ENCODE data around the gene SRRM3. TPM values are rescaled to one million over a fixed set of nuclear protein-coding genes. Genes with fewer than 3 reads are reported as not detected.
"Not testable (repeated sequence)": the region's sequence is repeated elsewhere in the genome, so short reads cannot be mapped to it uniquely, and the experiment has no call there.

The SRRM3 gene
- polyA plus RNA-seq, 1 donor (not counting 4 experiments of a cell fraction or from before 2014, with no cell fraction given) = 0.30 TPM

- peaks cover 11% of the 10 kb centered on the region for H3K4me1 ChIP-seq (ENCODE audit: control insufficient read depth, extremely low read depth, insufficient read depth, low read length)
- DNase-seq (ENCODE audit: low read depth, low spot score); H2AFZ ChIP-seq (ENCODE audit: control insufficient read depth, low read length); H3K4me2 ChIP-seq (ENCODE audit: control insufficient read depth, extremely low read depth, insufficient read depth, low read depth, low read length); H3K9me3 ChIP-seq (ENCODE audit: control insufficient read depth, low read depth, low read length); H3K27ac ChIP-seq (ENCODE audit: control insufficient read depth, insufficient read depth, low read length); H4K20me1 ChIP-seq (ENCODE audit: control insufficient read depth, extremely low read depth, insufficient read depth, low read length); dilution Hi-C loops (cut with MboI; ENCODE audit: extremely low pct_ligation_motif_present, low sequenced_read_pairs); H3K4me3 ChIP-seq (ENCODE audit: control insufficient read depth in 2 of 3, extremely low read depth in 1 of 3, insufficient read depth in 2 of 3, low read depth in 1 of 3, low read length in 3 of 3); H3K9ac ChIP-seq (ENCODE audit: control insufficient read depth, extremely low read depth, insufficient read depth, low read length); H3K9me1 ChIP-seq (ENCODE audit: control insufficient read depth, extremely low read depth, insufficient read depth, low read length); FAIRE-seq; H3K27me3 ChIP-seq (ENCODE audit: control insufficient read depth, extremely low read depth, insufficient read depth, low read length); H3K36me3 ChIP-seq (ENCODE audit: control insufficient read depth in 2 of 2, extremely low read depth in 1 of 2, insufficient read depth in 2 of 2, low read length in 2 of 2); H3K79me2 ChIP-seq (ENCODE audit: control insufficient read depth, insufficient read depth, low read length): not testable (repeated sequence)
These were observed 37.9 kb upstream of the SRRM3 start for GRCh38 chr7:76163812-76164211.

- H4K20me1 ChIP-seq (ENCODE audit: control insufficient read depth, extremely low read depth, insufficient read depth, low read length) = no peaks in the 10 kb centered on the region
- no peaks in the 10 kb centered on the region for H3K36me3 ChIP-seq (ENCODE audit: control insufficient read depth in 2 of 2, extremely low read depth in 1 of 2, insufficient read depth in 2 of 2, low read length in 2 of 2)
- H3K4me1 ChIP-seq (ENCODE audit: control insufficient read depth, extremely low read depth, insufficient read depth, low read length) = peaks cover 11% of the 10 kb centered on the region
- FAIRE-seq (no peak), DNase-seq (ENCODE audit: low read depth, low spot score) (no peak)
- H3K9ac ChIP-seq (ENCODE audit: control insufficient read depth, extremely low read depth, insufficient read depth, low read length) = no peak overlapping the region
- dilution Hi-C loops (cut with MboI; ENCODE audit: extremely low pct_ligation_motif_present, low sequenced_read_pairs) = no loop called here
- peak overlapping the region in 1 of 3 experiments; percentile 80 for H3K4me3 ChIP-seq (ENCODE audit: control insufficient read depth in 2 of 3, extremely low read depth in 1 of 3, insufficient read depth in 2 of 3, low read depth in 1 of 3, low read length in 3 of 3)
- peak overlapping the region; percentile 83 for H3K27ac ChIP-seq (ENCODE audit: control insufficient read depth, insufficient read depth, low read length)
- no peaks in the 10 kb centered on the region for H3K27me3 ChIP-seq (ENCODE audit: control insufficient read depth, extremely low read depth, insufficient read depth, low read length)
- peak overlapping the region; percentile 88 for H3K4me2 ChIP-seq (ENCODE audit: control insufficient read depth, extremely low read depth, insufficient read depth, low read depth, low read length)
- H3K9me1 ChIP-seq (ENCODE audit: control insufficient read depth, extremely low read depth, insufficient read depth, low read length) = no peaks in the 10 kb centered on the region
- H3K9me3 ChIP-seq (ENCODE audit: control insufficient read depth, low read depth, low read length) = no peaks in the 10 kb centered on the region
- H3K79me2 ChIP-seq (ENCODE audit: control insufficient read depth, insufficient read depth, low read length) = no peaks in the 10 kb centered on the region
- H2AFZ ChIP-seq (ENCODE audit: control insufficient read depth, low read length) = no peak overlapping the region
- TF ChIP-seq EZH2 (IDR thresholded peaks at IDR 0.05; ENCODE audit: low read length) (no peak), CTCF (optimal IDR thresholded peaks at IDR 0.05 in 1 of 3, IDR thresholded peaks at IDR 0.05 in 1 of 3, conservative IDR thresholded peaks at IDR 0.05 in 1 of 3; ENCODE audit: extremely low read depth in 1 of 3, insufficient read depth in 2 of 3, low read length in 3 of 3) (no peak)
These were observed 36.4 kb upstream of the SRRM3 start for GRCh38 chr7:76165106-76165972.
